NCI-H2196 (cell line): ENCODE results near the gene CNTRL.

Experiments
- DNase-seq: peaks from one replicate; lab custom pipeline; 2025; ENCODE audit not compliant: unreplicated experiment; lab: John Stamatoyannopoulos, UW

Gene CNTRL

DNA sequence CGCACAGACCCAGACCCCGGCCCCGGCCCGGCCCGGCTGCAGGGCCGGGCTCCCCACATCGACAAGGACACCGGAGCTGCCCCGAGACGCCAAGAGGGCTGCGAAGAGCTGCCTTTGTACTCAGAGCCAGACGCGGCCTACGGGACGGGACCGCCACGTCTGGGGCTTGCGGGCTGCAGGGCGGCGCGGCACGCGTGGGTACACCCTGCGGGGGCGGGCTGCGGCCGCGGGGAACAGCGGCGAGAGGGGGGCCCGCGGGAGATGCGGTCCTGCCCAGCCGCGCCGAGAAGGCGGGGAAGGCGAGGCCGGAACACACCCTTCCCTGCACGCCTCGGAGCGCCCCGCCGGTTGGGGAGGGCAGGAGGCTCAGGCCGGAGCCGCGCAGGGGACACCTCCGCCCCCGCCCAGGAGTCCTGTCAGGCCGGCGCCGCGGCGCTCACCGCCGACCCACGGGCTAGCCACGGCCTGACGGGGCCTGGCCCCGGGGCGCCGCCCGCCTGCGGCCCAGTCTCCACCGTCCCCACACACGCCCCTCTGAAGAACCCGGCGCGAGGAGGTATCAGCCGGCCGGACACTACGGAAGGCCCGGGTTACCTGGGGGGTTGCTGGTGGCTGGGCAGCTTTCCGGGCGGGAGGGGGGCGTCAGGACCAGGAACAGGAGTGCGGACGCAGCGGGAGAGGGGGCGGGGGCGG, 126.4 kb downstream of the CNTRL start:
- DNase-seq, result no peak

DNA sequence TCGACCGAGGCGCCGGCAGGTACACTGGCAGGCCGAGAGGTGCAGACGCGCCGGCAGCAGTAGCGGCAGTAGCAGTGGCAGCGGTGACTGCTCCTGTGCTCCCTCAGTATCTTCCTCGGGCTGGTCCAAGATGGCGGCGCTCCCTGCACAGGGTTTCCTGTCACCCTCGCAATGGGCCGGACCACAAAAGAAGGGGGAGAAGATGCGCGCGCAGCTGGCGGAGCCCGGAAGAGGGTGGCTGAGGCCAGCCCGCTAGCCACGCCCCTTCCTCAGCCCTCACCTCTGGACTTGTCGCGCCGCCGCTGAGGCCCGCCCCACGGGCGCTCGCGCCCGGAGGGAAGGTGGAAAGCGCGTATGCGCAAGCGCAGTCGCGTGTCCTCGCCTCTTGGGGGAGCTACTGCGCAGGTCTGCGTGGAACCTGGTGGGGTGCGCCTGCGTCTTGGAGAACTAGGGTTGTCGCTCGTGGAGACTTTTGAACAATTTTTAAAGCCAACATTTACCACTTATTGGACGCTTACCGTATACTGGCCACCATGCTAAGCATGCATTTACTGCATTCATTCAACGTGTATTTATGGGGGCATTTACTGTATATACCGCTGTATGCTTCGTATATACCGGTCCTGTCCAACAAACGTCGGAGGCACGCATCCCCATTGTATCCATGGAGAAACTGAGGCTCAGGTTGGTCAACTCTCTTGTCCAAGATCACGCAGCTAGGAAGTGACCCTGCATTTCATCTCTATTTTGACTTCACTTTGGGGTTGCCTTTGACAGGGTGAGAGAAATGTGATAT, 127.2 kb downstream of the CNTRL start, which contains the start of gene RAB14:
Gene RAB14, minus strand, starts transcription at position 132 of the 796 bp plus-strand sequence. CDS start 8,457 bp downstream, outside the sequence.
- peak; percentile 98 for DNase-seq

DNA sequence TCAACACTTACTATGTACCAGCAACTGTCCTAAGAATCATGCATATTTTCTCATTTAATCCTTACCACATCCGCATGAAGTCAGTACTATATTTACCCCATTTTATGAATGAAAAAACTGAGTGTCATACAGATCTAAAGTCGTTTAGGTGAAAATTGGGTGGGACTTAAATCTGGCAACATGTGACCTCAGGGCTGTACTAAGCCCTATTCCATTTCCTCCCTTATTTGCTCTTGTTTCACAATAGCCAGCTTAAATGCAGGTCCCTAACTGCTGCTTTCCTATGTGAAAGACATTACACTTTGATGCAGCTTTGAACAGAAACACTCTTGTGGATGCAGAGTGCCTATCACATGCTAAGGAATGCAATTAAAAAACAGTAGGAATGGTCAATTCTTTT, 129.4 kb downstream of the CNTRL start:
- no peak for DNase-seq

DNA sequence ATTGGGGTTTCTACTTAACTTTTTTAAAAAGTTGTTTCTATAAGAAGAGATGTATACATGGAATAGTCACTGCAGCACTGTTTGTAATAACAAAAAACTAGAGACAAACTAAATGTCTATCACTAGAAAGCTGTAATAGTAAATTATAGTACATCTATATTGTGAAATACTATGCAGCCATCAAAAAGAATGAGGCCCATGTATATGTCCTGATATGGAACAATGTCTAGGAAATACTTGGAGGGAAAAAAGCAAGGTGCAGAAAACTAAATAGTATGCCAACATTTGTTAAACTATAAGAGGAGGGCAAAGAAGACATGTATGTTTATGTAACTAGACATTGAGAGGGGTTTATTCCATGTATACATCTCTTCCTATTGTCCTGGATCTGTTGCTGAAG, 129.9 kb downstream of the CNTRL start:
- DNase-seq, result no peak

DNA sequence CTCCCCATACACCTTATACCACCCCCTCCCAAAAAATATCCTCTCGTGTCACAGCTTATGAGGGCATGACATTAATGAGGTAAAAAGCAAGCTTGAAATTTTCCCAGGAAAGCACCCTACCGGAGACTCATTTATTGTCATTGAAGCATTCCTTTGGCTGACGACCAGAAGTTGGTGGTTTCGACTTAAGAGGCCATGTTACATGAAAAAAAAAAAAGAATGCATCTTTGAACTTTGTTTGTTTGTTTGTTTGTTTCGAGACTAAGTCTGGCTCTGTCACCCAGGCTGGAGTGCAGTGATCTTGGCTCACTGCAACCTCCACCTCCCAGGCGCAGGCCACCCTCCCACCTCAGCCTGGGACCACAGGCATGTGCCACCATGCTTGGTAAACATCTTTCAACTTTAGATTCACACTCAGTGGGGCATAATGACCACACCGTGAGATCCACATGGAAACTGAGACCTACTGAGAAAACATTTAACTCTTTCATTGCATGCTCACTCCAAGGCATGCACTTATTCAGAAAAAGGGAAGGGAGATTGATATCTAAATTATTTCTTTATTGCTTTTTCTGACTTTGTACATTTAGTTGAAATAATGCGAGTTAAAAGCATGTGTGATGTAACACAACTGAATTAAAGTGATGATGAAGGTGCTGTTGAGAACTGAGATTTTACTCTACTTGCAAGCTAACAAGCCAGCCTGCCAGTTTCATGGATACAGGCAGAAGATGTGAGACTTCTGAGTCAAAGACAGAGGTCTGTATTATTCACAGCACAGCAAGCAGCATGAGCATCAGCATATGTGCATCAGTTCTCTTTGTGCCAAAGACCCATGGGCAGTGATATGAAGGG, 132.0 kb downstream of the CNTRL start:
- peak; percentile 10 for DNase-seq

DNA sequence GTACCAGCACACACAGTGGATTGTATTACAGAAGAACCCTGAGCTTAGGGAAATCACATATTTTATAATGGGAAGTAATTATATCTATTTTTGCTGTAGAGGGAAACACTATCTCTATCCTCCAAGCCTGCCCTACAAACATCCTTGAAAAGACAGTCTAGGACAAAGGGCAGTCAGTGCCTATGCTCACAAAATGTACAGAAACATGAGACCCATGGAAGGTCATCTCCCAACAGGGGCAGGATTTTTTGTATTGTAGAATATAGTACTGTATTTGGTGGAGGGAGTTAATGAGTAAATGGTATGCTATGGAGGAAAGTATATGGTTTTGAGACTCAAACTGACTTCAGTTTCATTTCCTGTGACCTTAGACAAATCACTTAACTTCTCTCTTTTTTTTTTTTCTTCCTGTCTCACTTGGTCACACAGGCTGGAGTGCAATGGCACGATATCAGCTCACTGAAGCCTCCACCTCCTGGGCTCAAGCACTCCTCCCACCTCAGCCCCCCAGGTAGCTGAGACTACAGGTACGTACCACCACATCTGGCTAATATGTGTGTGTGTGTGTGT, 132.7 kb downstream of the CNTRL start:
- no peak for DNase-seq

DNA sequence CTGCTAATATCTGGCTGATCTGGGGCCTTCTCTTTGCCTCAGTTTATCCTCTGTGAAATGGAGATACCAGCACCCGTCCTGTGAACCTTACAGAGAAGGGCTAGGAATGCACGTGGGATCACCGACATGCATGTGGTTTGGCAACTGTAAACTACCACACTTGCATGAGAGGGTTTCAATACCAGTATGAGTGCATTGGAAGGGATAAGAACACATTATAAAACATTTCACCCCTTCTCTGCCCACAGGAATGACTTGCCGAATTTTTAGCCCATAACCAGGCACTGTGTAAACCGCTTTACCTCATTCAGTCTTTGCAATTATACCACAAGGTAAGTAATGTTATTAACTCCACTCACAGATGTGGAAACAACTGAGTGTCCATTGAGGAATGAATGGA, 135.8 kb downstream of the CNTRL start:
- DNase-seq, result no peak

- peak; percentile 88 for DNase-seq
Measured at GRCh38 chr9:121213136-121213806, 138.5 kb downstream of the CNTRL start.

DNA sequence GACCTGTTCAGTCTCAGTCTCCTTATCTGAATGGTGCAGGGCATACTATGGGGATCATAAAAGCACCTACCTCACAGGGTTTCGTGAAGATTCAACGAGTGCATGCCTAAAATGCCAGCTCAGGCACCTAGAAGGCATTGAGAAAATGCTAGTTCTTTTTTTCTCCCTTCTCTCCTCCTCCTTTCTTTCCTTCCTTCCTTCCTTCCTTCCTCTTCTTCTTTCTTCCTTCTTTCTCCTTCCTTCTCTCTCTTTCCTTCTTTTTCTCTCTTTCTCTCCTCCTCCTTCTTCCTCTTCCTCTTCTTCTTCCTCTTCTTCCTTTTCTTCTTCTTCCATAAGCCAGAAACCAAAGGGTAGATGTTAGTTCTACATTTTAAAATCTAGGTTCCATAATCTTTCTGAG, 139.2 kb downstream of the CNTRL start:
- no peak for DNase-seq

- DNase-seq, result no peak
Measured at GRCh38 chr9:121216271-121216805, 141.6 kb downstream of the CNTRL start.

DNA sequence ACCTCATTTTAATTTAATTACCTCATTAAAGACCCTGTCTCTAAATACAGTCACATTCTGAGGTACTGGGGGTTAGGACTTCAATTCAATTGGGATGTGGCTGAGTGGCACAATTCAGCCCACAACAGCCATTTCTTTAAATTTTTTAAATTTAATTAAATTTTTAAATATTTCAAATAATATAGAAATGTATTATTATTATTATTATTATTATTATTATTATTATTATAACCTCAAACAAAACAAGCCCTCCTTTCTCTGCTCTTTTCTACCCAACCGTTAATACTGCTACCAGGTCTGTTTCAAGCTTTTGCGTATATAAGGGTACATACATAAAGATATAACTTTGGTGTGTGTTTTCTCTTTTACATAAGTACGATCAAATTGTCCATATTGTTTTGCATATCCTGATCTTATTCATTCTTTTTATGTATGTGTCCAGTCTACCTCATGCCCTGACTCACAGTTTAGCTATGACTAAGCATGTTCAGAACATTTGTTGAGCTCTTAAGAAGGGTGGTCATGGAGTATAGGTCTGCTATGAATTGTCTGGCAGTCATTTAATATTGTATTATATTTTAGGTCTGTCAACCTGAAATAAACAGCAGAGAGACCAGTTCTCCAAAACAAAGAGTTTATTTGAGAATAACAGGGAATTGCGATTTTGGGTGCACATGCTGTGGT, 143.0 kb downstream of the CNTRL start:
- DNase-seq, result no peak

GRCh38 chr9:121218357-121219027, 143.7 kb downstream of the CNTRL start:
- DNase-seq, result no peak

DNA sequence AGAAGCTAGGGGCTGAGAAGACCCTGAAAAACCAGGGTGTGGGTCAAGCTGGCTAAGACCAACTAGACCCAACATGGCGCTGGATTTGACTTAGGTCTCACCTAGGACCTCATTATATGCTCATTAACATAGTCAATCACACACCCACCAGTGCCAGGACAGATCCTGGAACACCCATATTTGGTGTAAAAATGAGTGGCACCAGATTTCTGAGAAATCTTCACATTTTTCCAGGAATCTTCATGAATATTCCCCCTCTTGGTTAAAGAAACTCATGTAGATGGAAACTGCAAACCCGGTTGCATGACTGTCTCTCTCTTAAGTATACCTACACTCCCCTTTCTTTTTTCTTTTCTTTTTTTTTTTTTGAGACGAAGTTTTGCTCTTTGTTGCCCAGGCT, 144.8 kb downstream of the CNTRL start:
- DNase-seq, result no peak

- DNase-seq, result no peak
Measured at GRCh38 chr9:121220996-121221663, 146.4 kb downstream of the CNTRL start.

DNA sequence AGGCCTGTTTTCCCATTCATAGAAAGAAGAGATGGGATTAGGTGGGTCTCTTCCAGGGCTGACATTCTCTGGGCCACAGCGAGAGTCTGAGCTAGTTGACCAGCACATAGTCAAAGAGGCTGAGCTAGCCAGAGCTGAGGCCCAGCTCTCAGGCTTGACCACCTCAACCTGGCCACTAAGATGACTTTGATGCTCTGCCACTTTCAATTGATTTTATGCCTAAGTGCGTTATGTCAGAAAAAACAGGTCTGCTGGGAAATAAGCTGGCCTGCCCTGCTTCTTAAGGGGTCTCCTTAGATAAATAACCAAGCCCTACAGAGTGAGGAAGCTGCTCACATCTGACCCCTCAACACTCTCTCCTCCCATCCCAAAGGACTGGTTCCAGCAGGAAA, 146.9 kb downstream of the CNTRL start:
- DNase-seq, result no peak

GRCh38 chr9:121222524-121223171, 147.9 kb downstream of the CNTRL start:
- peak; percentile 16 for DNase-seq

DNA sequence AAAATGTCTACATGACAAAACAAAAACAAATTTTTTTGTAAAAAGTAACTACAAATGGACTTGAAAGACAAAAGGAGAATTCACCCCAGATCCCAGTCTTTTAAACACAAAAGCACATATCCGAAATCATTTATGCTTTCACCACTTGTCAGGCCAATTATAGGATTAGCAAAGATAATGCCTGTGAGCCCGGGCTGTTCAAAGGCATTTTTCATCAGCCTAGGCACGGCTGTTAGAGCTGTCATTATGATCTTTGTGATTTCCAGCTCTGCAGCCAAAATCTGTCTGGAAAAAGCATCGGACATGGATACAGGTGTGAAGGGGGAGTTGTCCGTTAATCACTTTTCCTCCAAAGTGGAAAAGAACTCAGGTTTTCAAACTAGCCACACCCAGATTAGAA, 150.5 kb downstream of the CNTRL start:
- DNase-seq, result no peak

- DNase-seq, result no peak
Measured at GRCh38 chr9:121226175-121226574, 151.4 kb downstream of the CNTRL start.
